Neural cell (in vitro differentiated cells): ENCODE results near the gene ATF1. TPM values are rescaled to one million over a fixed set of nuclear protein-coding genes. Genes with fewer than 3 reads are reported as not detected.

Source experiments
- H2AFZ ChIP-seq: fragments of 200-600, 300-800 bp; sonication (generic), shearing (Covaris generic); 2 replicates; pipeline ENCODE4 v1.6.0; 2014; ENCODE audit warnings: low read depth, mild to moderate bottlenecking, antibody characterized with exemption, low read length, moderate library complexity
- H3F3A ChIP-seq: fragments of 200-600 bp; shearing (Covaris generic); 2 replicates; pipeline ENCODE4 v1.6.1; 2016; ENCODE audit warnings: mild to moderate bottlenecking, moderate library complexity, mixed read lengths, antibody characterized with exemption, low read length; ENCODE audit not compliant: insufficient read depth, poor library complexity, severe bottlenecking
- H3K27ac ChIP-seq: fragments of 200-600, 300-800 bp; sonication (generic), shearing (Covaris generic); 2 replicates; pipeline ENCODE4 v1.5.1; 2014; ENCODE audit warnings: mild to moderate bottlenecking, low read length, moderate library complexity
- H3K27me3 ChIP-seq: fragments of 300-800, 200-600 bp; sonication (generic), shearing (Covaris generic); 2 replicates; pipeline ENCODE4 v1.6.0; 2014; ENCODE audit warnings: mild to moderate bottlenecking, low read depth, low read length, moderate library complexity; ENCODE audit not compliant: insufficient read depth
- H3K36me3 ChIP-seq: fragments of 300-800, 200-600 bp; sonication (generic), shearing (Covaris generic); 2 replicates; pipeline ENCODE4 v1.5.1; 2014; ENCODE audit warnings: mild to moderate bottlenecking, antibody characterized with exemption, low read length, moderate library complexity; ENCODE audit not compliant: insufficient read depth
- H3K4me2 ChIP-seq: fragments of 300-800, 200-600 bp; sonication (generic), shearing (Covaris generic); 2 replicates; pipeline ENCODE4 v1.6.0; 2014; ENCODE audit warnings: mild to moderate bottlenecking, low read length
- H3K4me3 ChIP-seq: fragments of 300-800, 200-600 bp; sonication (generic), shearing (Covaris generic); 2 replicates; pipeline ENCODE4 v1.5.1; 2014; ENCODE audit warnings: mild to moderate bottlenecking, low read length, moderate library complexity
- H3K79me2 ChIP-seq: fragments of 200-600 bp; shearing (Covaris generic); replicated peaks from 2 replicates; pipeline ENCODE4 v1.6.0; 2014; ENCODE audit warnings: mild to moderate bottlenecking, low read length, moderate library complexity; ENCODE audit not compliant: insufficient read depth
- H3K9ac ChIP-seq: fragments of 300-800, 200-600 bp; sonication (generic), shearing (Covaris generic); 2 replicates; pipeline ENCODE4 v1.6.1; 2016; ENCODE audit warnings: mild to moderate bottlenecking, low read length, mixed read lengths
- H3K9me2 ChIP-seq: fragments of 200-600 bp; shearing (Covaris generic); 2 replicates; pipeline ENCODE4 v1.6.1; 2016; ENCODE audit warnings: mild to moderate bottlenecking, low read length, mixed read lengths; ENCODE audit not compliant: insufficient read depth
- H3K9me3 ChIP-seq: fragments of 200-600, 300-800 bp; sonication (generic), shearing (Covaris generic); 2 replicates; pipeline ENCODE4 v1.6.1; 2016; ENCODE audit warnings: mild to moderate bottlenecking, mixed run types, low read length, moderate library complexity, mixed read lengths
- H4K20me1 ChIP-seq: fragments of 200-600 bp; shearing (Covaris generic); 2 replicates; pipeline ENCODE4 v1.6.1; 2016; ENCODE audit warnings: mild to moderate bottlenecking, mixed run types; ENCODE audit not compliant: insufficient read depth
- CTCF ChIP-seq: fragments of 450-650 bp; IDR thresholded peaks from 2 replicates; pipeline ENCODE4 v1.5.1; 2014; ENCODE audit warnings: antibody characterized with exemption, mild to moderate bottlenecking, moderate library complexity; ENCODE audit not compliant: poor library complexity, severe bottlenecking
- EP300 ChIP-seq: fragments of 450-650 bp; conservative IDR thresholded peaks from 2 replicates; pipeline ENCODE4 v1.6.1; 2014; ENCODE audit warnings: antibody characterized with exemption, mild to moderate bottlenecking, moderate library complexity; ENCODE audit not compliant: poor library complexity, severe bottlenecking
- EZH2 ChIP-seq: fragments of 200-600, 300-800 bp; shearing (Covaris generic), sonication (generic); IDR thresholded peaks from 2 replicates; pipeline ENCODE4 v1.6.1; 2014; ENCODE audit warnings: antibody characterized with exemption, low read length, borderline replicate concordance, mild to moderate bottlenecking; ENCODE audit not compliant: insufficient read depth, poor library complexity, severe bottlenecking
- MXI1 ChIP-seq: fragments of 450-650 bp; conservative IDR thresholded peaks from 2 replicates; pipeline ENCODE4 v1.6.1; 2014; ENCODE audit warnings: antibody characterized with exemption, mild to moderate bottlenecking; ENCODE audit not compliant: poor library complexity, severe bottlenecking
- POLR2AphosphoS5 ChIP-seq: IDR thresholded peaks from 2 replicates; pipeline ENCODE4 v1.6.1; 2012
- RAD21 ChIP-seq: fragments of 450-650 bp; conservative IDR thresholded peaks from 2 replicates; pipeline ENCODE4 v1.6.1; 2014; ENCODE audit warnings: antibody characterized with exemption, mild to moderate bottlenecking, moderate library complexity
- REST ChIP-seq: IDR thresholded peaks from 2 replicates; pipeline ENCODE4 v1.6.1; 2012; ENCODE audit warnings: borderline replicate concordance
- SMC3 ChIP-seq: fragments of 450-650 bp; conservative IDR thresholded peaks from 2 replicates; pipeline ENCODE4 v1.6.1; 2014; ENCODE audit warnings: antibody characterized with exemption, mild to moderate bottlenecking, moderate library complexity; ENCODE audit not compliant: poor library complexity
- TAF1 ChIP-seq: IDR thresholded peaks from 2 replicates; pipeline ENCODE4 v1.6.1; 2012; ENCODE audit warnings: low read depth
- polyA plus RNA-seq: library from polyadenylated mRNA; depleted of rRNA; stranded (reverse); fragments of >200 nt; gene quantifications from 2 replicates; pipeline ENCODE4 v1.2.3, GENCODE V29; 2014

ATF1 gene
- polyA plus RNA-seq, 1 donor from 2014 or later, result 11.3 TPM

GRCh38 chr12:50841716-50842531 is 78.0 kb downstream of the ATF1 start:
- Histone ChIP-seq H3K36me3 (no peaks in the 10 kb centered on the region), H3K4me2 (no peak overlapping the region), H3K27me3 (no peaks in the 10 kb centered on the region), H3F3A (no peaks in the 10 kb centered on the region), H3K4me3 (no peak overlapping the region), H3K9me2 (no peaks in the 10 kb centered on the region), H3K79me2 (no peaks in the 10 kb centered on the region), H2AFZ (no peak overlapping the region), H3K27ac (no peak overlapping the region), H4K20me1 (no peaks in the 10 kb centered on the region), H3K9me3 (no peaks in the 10 kb centered on the region), H3K9ac (no peak overlapping the region)
- TF ChIP-seq RAD21, result no peak
- TF ChIP-seq EP300, result no peak
- TF ChIP-seq CTCF, result no peak
- no peak for TF ChIP-seq REST
- TF ChIP-seq SMC3, result no peak
- TF ChIP-seq EZH2, result no peak
- no peak for TF ChIP-seq MXI1
- TF ChIP-seq TAF1, result no peak
- no peak for TF ChIP-seq POLR2AphosphoS5

- Histone ChIP-seq H3K79me2 (no peaks in the 10 kb centered on the region), H3K9me2 (no peaks in the 10 kb centered on the region), H3K9me3 (no peaks in the 10 kb centered on the region), H3F3A (no peaks in the 10 kb centered on the region), H3K4me2 (no peak within 1 kb of the TSS), H3K27me3 (no peaks in the 10 kb centered on the region), H4K20me1 (no peaks in the 10 kb centered on the region), H3K27ac (no peak within 1 kb of the TSS), H3K4me3 (no peak within 1 kb of the TSS), H3K9ac (no peak within 1 kb of the TSS), H3K36me3 (no peaks in the 10 kb centered on the region), H2AFZ (no peak within 1 kb of the TSS)
- no peak for TF ChIP-seq EZH2
- no peak for TF ChIP-seq TAF1
Observed at GRCh38 chr12:50842637-50843493, 79.0 kb downstream of the ATF1 start, which contains the start of gene TMPRSS12. Gene TMPRSS12 (plus strand): TSS chr12:50842926. CDS start chr12:50842965, 39 bp downstream.
